K562 (cell line): ENCODE data around the gene C1orf50. TPM values are rescaled to one million over a fixed set of nuclear protein-coding genes. Genes with fewer than 3 reads are reported as not detected.
A peak's percentile ranks its signal among the peaks of the same experiment; 100 is the strongest.

Experiments
- CEBPB ChIP-seq: fragments of 450-650 bp; IDR thresholded peaks from 2 replicates; pipeline ENCODE4 v1.6.1; 2016; ENCODE audit warnings: missing genetic modification characterization, missing compliant biosample characterization
- CREB3L1 ChIP-seq: fragments of 450-650 bp; IDR thresholded peaks from 2 replicates; pipeline ENCODE4 v1.6.1; 2014; ENCODE audit warnings: low read depth, mild to moderate bottlenecking, moderate library complexity, borderline replicate concordance
- ELF4 ChIP-seq: fragments of 450-650 bp; formaldehyde crosslinking; IDR thresholded peaks from 2 replicates; pipeline ENCODE4 v1.4.0; 2022; ENCODE audit warnings: missing genetic modification characterization
- ELK1 ChIP-seq: sonication (generic); formaldehyde crosslinking; IDR thresholded peaks from 2 replicates; pipeline ENCODE4 v1.8.1; 2022; ENCODE audit warnings: missing genetic modification reagents
- MNT ChIP-seq, 2 experiments: fragments of 450-650 bp; conservative IDR thresholded peaks; 2 replicates each; pipeline ENCODE4 v1.6.1; 2017; ENCODE audit warnings: mild to moderate bottlenecking in 2 of 2, moderate library complexity in 2 of 2
- REST ChIP-seq, 2 experiments: fragments of 450-650 bp; formaldehyde crosslinking in 1 of 2; IDR thresholded peaks; 2 replicates each; pipeline versions ENCODE4 v1.4.0 to v1.6.1; 2014 to 2020; ENCODE audit warnings: mild to moderate bottlenecking in 2 of 2, borderline replicate concordance in 1 of 2, low read depth in 1 of 2
- SMC3 ChIP-seq: conservative IDR thresholded peaks from 2 replicates; pipeline ENCODE4 v1.6.1; 2011; ENCODE audit warnings: low read depth, low read length, improper control_type of control experiment; ENCODE audit not compliant: insufficient read depth
- TBL1XR1 ChIP-seq, 2 experiments: IDR thresholded peaks; 2 replicates each; pipeline ENCODE4 v1.6.1; 2012; ENCODE audit warnings: improper control_type of control experiment in 2 of 2, low read length in 2 of 2, mild to moderate bottlenecking in 1 of 2
- XRCC5 ChIP-seq: fragments of 200-400 bp; formaldehyde crosslinking; IDR thresholded peaks from 2 replicates; pipeline ENCODE4 v1.6.1; 2017; ENCODE audit warnings: low read depth, mild to moderate bottlenecking, low read length
- ZBTB33 ChIP-seq: sonication (generic); formaldehyde crosslinking; IDR thresholded peaks from 2 replicates; pipeline ENCODE4 v1.8.1; 2023; ENCODE audit warnings: mild to moderate bottlenecking, missing genetic modification reagents
- polyA plus RNA-seq, 8 experiments: library from polyadenylated mRNA; depleted of rRNA in 4 of 8; stranded (reverse) in 5 of 8; unstranded in 3 of 8; fragments of >200 nt; fragmentation: Nextera tagmentation in 2 of 8; fragmentation: Illumina TruSeq in 1 of 8; extraction: Ambion mirVana in 2 of 8; extraction: Trizol in 1 of 8; gene quantifications; 2 replicates each; pipeline versions ENCODE4 v1.2.1 to v1.2.3, GENCODE V29; 2011 to 2014; ENCODE audit warnings: inconsistent platforms in 1 of 8, missing spikeins in 1 of 8
- total RNA-seq, 7 experiments: library from RNA; depleted of rRNA in 6 of 7; stranded (reverse); fragments of >200 nt in 6 of 7; fragmentation: Illumina TruSeq in 2 of 7; extraction: Trizol in 2 of 7; gene quantifications; 2 replicates each; pipeline versions ENCODE4 v1.2.1 to v1.2.3, GENCODE V29; 2011 to 2021; ENCODE audit warnings: low replicate concordance in 1 of 7

The C1orf50 gene
- total and polyA plus RNA-seq, 9 of the 15 experiments (the other 6 are each of a cell fraction or from before 2014, with no cell fraction given), result 0.55 to 13.9 (median 5.2) TPM

DNA sequence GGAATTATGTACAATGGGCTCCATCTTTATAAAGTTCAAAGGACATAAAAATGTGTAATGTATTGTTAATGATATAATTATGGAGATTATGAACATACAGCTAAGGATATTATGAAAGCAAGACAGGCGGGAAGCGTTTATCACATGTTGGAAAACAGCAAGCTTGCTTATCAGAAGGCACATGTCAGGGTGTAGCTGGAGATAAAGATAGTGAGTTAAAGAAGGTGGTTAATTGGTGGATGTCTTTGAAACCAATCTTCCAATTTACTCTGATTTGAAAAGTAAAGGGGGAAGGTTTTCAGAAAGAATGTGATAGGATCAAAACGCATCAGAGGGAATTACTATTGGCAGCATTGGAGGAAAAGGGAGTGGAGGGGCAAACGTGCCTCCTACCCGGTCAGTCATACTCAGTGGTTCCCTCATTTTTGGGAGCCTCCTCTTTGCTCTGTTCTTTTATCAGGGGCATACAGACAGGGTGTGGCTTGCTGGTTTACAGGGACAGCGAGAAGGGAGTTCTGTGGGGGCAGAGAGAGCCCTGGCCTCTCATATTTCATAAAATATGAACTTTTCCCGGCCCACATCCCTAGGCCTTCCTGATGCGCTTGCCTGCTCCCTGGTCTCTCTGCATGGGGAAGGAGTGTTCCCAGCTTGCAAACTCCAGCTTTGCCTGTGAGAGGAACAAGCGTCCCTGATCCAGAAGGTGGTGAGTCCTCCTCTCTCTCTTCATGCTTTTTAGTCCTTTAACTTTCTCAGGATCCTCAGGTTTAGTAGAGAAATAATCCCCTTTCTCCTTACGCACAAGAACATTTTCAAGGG, 58.2 kb downstream of the C1orf50 start (continued):
- TF ChIP-seq CREB3L1, result peak; percentile 46; the same call in 1 of the 2 replicates
- no peak for TF ChIP-seq ELK1 (CRISPR knock-in tag)
- peak; percentile 61; the same call in 1 of the 2 replicates for TF ChIP-seq ZBTB33 (CRISPR knock-in tag)
- TF ChIP-seq MNT (conservative IDR thresholded peaks at IDR 0.05), result peak; percentile 88 to 95
- peak; percentile 53; the same call in 1 of the 2 replicates for TF ChIP-seq CEBPB
- TF ChIP-seq REST (IDR thresholded peaks at IDR 0.05; ENCODE audit: borderline replicate concordance), result peak; percentile 46; the same call in 1 of the 2 replicates
- TF ChIP-seq REST (CRISPR knock-in tag; IDR thresholded peaks at IDR 0.05; ENCODE audit: low read depth), result 0 out of 2 replicates have a peak, but pooled peaks have one; percentile 18
- TF ChIP-seq ELF4, result peak; percentile 82; the same call in 1 of the 2 replicates
- peak; percentile 83 to 89; a peak in 3 of 4 replicates for TF ChIP-seq TBL1XR1 (IDR thresholded peaks at IDR 0.05; ENCODE audit: low read length in 2 of 2)
- TF ChIP-seq XRCC5, result no peak; the same call in 1 of the 2 replicates
- TF ChIP-seq SMC3, result 0 out of 2 replicates have a peak, but pooled peaks have one; percentile 3
